GM19463 (cell line): ENCODE data around the gene YWHAE.
"Not testable (repeated sequence)": the region's sequence is repeated elsewhere in the genome, so short reads cannot be mapped to it uniquely, and the experiment has no call there.

Source experiments
- ATAC-seq: cut with Tn5 transposase; IDR thresholded peaks from one replicate; pipeline ENCODE4 v1.9.1; 2021; ENCODE audit warnings: mild to moderate bottlenecking, moderate library complexity; ENCODE audit not compliant: unreplicated experiment

Gene YWHAE

GRCh38 chr17:1375615-1376014 lies 24.4 kb downstream of the YWHAE start:
- no peak for ATAC-seq

- ATAC-seq: no peak
These were observed 25.4 kb downstream of the YWHAE start for GRCh38 chr17:1374431-1375177.

- no peak for ATAC-seq
These were observed 26.2 kb downstream of the YWHAE start for GRCh38 chr17:1373707-1374237.

- no peak for ATAC-seq
These were observed 27.4 kb downstream of the YWHAE start for GRCh38 chr17:1372618-1373017.

DNA sequence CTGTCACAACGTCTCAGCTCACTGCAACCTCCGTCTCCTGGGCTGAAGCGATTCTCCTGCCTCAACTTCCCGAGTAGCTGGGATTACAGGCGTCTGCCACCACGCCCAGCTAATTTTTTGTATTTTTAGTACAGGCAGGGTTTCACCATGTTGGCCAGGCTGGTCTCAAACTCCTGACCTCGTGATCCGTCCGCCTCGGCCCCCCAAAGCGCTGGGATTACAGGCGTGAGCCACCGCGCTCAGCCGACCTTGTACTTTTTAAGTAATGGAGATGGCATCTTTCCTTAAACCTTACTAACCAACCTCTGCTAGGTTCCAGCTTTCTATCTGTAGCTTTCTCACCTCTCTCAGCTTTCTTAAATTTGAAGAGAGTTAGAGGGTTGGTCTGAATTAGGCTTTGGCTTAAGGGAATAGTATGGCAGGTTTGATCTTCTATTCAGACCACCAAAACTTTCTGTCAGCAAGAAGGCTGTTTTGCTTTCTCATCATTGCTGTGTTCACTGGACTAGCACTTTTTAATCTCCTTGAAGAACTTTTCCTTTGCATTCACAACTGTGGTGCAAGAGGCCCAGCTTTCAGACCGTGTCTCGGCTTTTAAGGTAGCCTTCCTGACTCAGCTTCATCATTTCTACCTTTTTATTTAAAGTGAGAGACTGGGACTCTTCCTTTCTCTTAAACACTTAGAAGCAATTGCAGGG lies 28.0 kb downstream of the YWHAE start:
- no peak for ATAC-seq

DNA sequence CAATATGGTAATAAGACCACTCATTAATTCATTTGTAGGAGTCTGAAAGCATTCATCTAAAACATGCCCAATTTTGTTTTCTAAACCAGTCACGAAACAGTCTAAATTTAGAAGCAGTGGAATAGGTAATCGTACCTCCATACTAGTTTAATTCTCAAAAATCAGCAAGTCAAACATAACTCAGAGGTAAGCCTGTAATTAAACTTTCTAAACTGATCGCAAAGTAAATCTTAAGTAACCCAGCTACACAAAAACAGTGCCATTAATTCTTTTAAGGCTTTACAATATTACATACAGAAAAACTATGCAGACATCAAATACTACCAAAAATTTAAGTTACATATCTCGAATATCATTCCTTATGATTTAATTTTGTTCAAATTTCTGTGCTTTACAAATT lies 31.4 kb downstream of the YWHAE start:
- ATAC-seq: no peak

GRCh38 chr17:1367351-1367745 lies 32.7 kb downstream of the YWHAE start:
- no peak for ATAC-seq

- ATAC-seq: no peak
These were observed 33.8 kb downstream of the YWHAE start for GRCh38 chr17:1366234-1366633.

- no peak for ATAC-seq
These were observed 34.5 kb downstream of the YWHAE start for GRCh38 chr17:1365445-1366039.

DNA sequence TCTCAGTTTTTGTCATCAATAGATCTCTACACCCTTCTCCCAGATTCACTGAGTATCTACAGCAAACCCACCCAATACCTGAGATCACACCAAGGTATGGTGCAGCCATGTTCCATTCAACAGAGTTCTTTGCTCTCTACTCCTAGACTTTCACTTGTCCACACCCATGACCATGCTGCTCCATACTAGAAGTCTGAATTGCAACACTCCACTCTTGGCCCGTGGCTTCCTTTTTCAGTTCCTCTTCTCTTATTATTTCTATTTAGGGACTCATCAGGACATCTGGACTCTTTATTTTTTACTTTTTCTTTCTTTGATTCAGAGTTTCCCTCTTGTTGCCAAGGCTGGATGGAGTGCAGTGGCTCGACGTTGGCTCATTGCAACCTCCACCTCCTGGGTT lies 37.1 kb downstream of the YWHAE start:
- ATAC-seq: no peak

DNA sequence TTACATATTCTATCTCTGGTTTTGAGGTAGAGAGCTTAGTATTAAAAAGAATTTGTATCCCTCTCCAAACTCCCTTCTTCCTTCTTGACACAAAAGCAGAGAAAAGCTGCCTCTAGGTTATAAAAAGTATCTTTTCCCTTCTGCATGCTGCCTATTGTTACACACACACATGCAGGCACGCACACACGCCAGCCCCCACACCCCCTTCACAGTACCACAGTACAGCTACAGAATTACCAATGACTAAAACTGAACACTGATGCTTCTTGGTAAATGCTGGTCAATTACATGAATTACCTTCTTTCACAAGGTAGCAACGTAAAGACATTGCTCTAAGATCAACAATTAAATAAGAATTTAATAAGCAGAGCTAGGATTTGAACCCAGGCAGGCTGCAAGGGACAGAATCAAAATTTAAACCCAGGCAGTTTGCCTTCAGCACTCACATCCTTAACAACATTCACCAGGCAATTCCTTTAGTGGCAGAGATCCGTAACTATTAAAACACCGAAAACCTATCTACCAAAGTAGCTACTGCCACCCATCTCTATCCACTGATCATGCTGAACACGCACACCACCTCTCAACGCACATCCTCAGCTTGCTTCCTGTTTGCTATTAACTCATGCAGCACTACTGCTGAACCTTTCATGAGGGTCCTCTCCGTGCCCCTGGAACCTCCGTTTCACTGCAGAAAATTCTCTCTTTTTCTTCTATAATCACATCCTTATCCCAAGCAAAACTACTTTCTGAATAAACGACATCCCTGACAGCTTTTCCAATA lies 37.8 kb downstream of the YWHAE start:
- ATAC-seq: no peak

GRCh38 chr17:1360975-1361374 lies 39.0 kb downstream of the YWHAE start:
- ATAC-seq: no peak

DNA sequence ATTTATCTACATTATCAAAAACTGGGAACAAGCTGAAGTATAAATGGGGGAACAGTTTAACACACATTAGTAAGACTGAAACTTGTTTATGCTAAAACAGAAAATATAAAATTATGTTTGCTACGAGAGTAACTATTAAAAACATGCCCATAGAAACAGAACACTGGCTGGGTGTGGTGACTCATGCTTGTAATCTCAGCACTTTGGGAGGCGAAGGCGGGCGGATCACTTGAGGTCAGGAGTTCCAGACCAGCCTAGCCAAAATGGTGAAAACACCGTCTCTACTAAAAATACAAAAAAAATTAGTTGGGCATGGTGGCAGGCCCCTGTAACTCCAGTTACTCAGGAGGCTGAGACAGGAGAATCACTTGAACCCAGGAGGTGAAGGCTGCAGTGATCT lies 39.7 kb downstream of the YWHAE start:
- not testable (repeated sequence) for ATAC-seq

DNA sequence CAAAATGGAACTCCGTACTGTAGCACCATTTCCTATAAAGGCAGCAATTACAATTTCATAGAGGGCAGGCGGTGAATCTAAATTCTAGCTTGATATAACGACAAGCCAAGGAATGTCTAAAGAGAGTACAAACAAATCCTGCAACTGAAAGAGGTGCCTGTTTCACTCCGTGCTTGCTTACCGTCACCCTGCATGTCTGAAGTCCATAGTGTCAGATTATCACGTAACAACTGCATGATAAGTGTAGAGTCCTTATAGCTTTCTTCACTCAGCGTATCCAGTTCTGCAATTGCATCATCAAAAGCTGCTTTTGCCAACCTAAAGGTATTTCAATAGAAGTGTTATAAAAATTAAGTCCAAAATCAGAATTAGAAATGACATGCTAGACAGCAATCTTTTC lies 46.0 kb downstream of the YWHAE start:
- no peak for ATAC-seq

DNA sequence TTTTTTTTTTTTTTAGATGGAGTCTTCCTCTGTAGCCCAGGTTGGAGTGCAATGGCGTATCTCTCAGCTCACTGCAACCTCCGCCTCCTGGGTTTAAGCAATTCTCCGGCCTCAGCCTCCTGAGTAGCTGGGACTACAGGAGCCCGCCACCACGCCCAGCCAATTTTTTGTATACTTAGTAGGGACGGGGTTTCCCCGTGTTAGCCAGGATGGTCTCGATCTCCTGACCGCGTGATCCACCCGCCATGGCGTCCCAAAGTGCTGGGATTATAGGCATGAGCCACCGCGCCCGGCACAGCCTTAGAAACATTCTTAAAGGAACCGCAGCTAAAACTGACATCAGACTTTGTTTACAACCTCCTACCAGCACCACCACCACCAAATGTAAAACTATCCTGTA lies 47.5 kb downstream of the YWHAE start:
- ATAC-seq: not testable (repeated sequence)

GRCh38 chr17:1351971-1352370 lies 48.1 kb downstream of the YWHAE start:
- ATAC-seq: no peak

- no peak for ATAC-seq
These were observed 48.7 kb downstream of the YWHAE start for GRCh38 chr17:1351275-1351674.

- no peak for ATAC-seq
These were observed 52.3 kb downstream of the YWHAE start for GRCh38 chr17:1347589-1348323.

DNA sequence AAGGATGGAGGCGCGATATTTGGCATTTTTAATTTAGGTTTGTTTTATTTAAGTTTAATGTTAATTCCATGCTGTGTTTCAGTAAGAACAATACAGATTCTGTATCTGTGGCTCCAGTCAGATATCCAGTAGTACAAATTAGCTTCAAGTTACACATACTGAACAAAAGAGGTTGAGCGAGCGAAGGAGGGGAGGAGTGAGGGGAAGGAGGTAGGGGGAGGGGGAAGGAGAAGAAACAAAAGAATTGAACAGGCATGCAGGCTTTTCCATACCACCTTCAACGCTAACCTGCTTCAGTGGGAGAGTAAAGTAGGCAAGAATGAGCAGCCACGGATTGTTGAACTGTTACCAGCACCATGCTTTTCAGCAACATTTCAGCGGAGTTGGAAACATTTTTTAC lies 55.5 kb downstream of the YWHAE start:
- ATAC-seq: no peak

DNA sequence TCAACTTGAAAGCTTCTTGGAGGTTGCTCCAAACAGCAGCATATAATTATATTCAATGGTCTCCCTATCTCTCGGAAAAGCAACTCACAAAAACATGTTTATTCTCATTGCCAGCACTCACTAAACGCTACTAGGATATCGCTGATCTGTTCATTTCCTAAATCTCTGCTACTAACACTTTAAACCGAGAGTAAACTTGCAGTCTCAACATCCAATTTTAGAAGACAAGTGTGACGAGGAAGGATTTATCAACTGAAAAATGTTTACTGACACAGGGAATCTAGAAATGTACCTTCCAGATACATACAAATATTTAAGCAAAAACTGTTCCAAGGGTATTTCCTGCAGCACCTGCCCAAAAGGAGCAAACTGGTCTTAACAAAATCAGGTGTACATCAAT lies 56.5 kb downstream of the YWHAE start:
- no peak for ATAC-seq
